ENCODE data around the gene FAM180A. TPM values are rescaled to one million over a fixed set of nuclear protein-coding genes. Genes with fewer than 3 reads are reported as not detected.

Gene FAM180A
- total and polyA plus RNA-seq, 8 donors = 0.08 to 5.8 (median 1.4) TPM; not detected in 4

GRCh38 chr7:135758531-135758932 is 9.9 kb upstream of the FAM180A start:
- Histone ChIP-seq H3K36me3 (no peaks in the 10 kb centered on the region), H3K27me3 (peaks cover 0 to 5% (median 0%) of the 10 kb centered on the region in 3 donors), H3K27ac (peak overlapping the region in 4 of 5 donors; percentile 50 to 67 (median 52)), H3K4me3 (peak overlapping the region in 1 of 4 donors; percentile 7), H3K9me3 (no peaks in the 10 kb centered on the region), H3K4me1 (peaks cover 0 to 9% (median 0%) of the 10 kb centered on the region in 4 donors)
- intact Hi-C loops (cut with DNase I; ENCODE audit: low total_unique reads) = no loop called here
- no peak for DNase-seq
- TF ChIP-seq CTCF (IDR thresholded peaks at IDR 0.05) (no peak), POLR2AphosphoS5 (IDR thresholded peaks at IDR 0.05) (no peak), POLR2A (IDR thresholded peaks at IDR 0.05) (no peak), EP300 (IDR thresholded peaks at IDR 0.05) (no peak)
- WGBS, 5 donors = 31 to 45% (median 38%) methylated on average over 5 of the region's 5 CpGs

GRCh38 chr7:135757719-135758411 is 9.3 kb upstream of the FAM180A start:
- Histone ChIP-seq H3K9me3 (no peaks in the 10 kb centered on the region), H3K4me1 (peaks cover 0 to 9% (median 0%) of the 10 kb centered on the region in 4 donors), H3K27ac (peak overlapping the region in 4 of 5 donors; percentile 50 to 67 (median 52)), H3K36me3 (no peaks in the 10 kb centered on the region), H3K27me3 (peaks cover 0 to 5% (median 0%) of the 10 kb centered on the region in 3 donors), H3K4me3 (peak overlapping the region in 1 of 4 donors; percentile 7)
- DNase-seq = no peak
- intact Hi-C loops (cut with DNase I; ENCODE audit: low total_unique reads) = no loop called here
- no peak for TF ChIP-seq CTCF (IDR thresholded peaks at IDR 0.05)
- TF ChIP-seq POLR2A (IDR thresholded peaks at IDR 0.05) = no peak
- no peak for TF ChIP-seq EP300 (IDR thresholded peaks at IDR 0.05)
- no peak for TF ChIP-seq POLR2AphosphoS5 (IDR thresholded peaks at IDR 0.05)
- 62 to 68% (median 65%) methylated on average over 8 of the region's 8 CpGs for WGBS, 5 donors

- WGBS, 5 donors = 33 to 44% (median 41%) methylated on average over 5 of the region's 5 CpGs
- no peak for TF ChIP-seq POLR2AphosphoS5 (IDR thresholded peaks at IDR 0.05)
- TF ChIP-seq POLR2A (IDR thresholded peaks at IDR 0.05) = no peak
- TF ChIP-seq EP300 (IDR thresholded peaks at IDR 0.05) = no peak
- no peak for TF ChIP-seq CTCF (IDR thresholded peaks at IDR 0.05)
- Histone ChIP-seq H3K9me3 (no peaks in the 10 kb centered on the region), H3K27ac (peak overlapping the region in 1 of 5 donors; percentile 64), H3K36me3 (no peaks in the 10 kb centered on the region), H3K27me3 (peaks cover 0 to 5% (median 0%) of the 10 kb centered on the region in 3 donors), H3K4me3 (no peak overlapping the region), H3K4me1 (peaks cover 0 to 9% (median 0%) of the 10 kb centered on the region in 4 donors)
- intact Hi-C loops (cut with DNase I; ENCODE audit: low total_unique reads) = no loop called here
- DNase-seq = no peak
These were observed 7.6 kb upstream of the FAM180A start for GRCh38 chr7:135756191-135756590.

- no peaks in the 10 kb centered on the region for H3K36me3 ChIP-seq
- H3K27ac ChIP-seq = peak overlapping the region in 1 of 5 donors; percentile 64
- H3K27me3 ChIP-seq = peaks cover 0 to 5% (median 0%) of the 10 kb centered on the region in 3 donors
- no peak overlapping the region for H3K4me3 ChIP-seq
- TF ChIP-seq CTCF (IDR thresholded peaks at IDR 0.05) (no peak), EP300 (IDR thresholded peaks at IDR 0.05) (no peak)
- peaks cover 0 to 9% (median 0%) of the 10 kb centered on the region in 4 donors for H3K4me1 ChIP-seq
- intact Hi-C loops (cut with DNase I; ENCODE audit: low total_unique reads) = no loop called here
- WGBS, 5 donors = 75 to 94% (median 88%) methylated on average over 11 of the region's 11 CpGs
- no peaks in the 10 kb centered on the region for H3K9me3 ChIP-seq
- peak in 1 of 2 donors; percentile 35 for DNase-seq
These were observed 6.7 kb upstream of the FAM180A start for GRCh38 chr7:135755351-135755753.

Data from stomach (tissue), 9 donors.